ENCODE measurements around the gene VAPB.

The VAPB gene

DNA sequence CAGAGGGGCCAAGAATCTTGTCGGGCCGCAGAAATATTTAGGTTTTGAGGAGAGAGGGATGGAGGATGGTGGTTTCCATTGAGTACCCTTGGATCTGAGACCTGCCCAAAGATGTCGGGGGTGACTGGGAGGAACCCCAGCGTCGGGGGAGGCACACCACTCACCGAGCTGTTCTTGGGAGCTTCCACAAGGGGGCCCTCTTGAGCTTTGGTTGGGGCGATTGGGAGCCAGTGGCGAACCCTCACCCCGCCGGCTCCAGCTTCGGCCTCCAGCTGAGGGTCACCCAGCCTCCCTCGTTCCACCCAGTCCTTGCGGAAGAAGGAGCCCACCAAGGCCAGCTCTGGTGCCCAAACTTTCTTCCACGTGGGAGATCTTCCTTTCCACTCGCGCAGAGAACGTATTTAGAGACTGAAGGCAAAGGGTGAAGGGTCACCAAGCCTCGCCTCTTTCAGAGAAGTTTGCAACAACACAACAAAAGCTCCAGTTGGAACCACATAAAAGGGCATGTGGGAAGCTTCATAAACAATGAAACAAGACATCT lies 92.5 kb downstream of the VAPB start:
- TF ChIP-seq, protein P1, sequence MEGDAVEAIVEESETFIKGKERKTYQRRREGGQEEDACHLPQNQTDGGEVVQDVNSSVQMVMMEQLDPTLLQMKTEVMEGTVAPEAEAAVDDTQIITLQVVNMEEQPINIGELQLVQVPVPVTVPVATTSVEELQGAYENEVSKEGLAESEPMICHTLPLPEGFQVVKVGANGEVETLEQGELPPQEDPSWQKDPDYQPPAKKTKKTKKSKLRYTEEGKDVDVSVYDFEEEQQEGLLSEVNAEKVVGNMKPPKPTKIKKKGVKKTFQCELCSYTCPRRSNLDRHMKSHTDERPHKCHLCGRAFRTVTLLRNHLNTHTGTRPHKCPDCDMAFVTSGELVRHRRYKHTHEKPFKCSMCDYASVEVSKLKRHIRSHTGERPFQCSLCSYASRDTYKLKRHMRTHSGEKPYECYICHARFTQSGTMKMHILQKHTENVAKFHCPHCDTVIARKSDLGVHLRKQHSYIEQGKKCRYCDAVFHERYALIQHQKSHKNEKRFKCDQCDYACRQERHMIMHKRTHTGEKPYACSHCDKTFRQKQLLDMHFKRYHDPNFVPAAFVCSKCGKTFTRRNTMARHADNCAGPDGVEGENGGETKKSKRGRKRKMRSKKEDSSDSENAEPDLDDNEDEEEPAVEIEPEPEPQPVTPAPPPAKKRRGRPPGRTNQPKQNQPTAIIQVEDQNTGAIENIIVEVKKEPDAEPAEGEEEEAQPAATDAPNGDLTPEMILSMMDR (IDR thresholded peaks at IDR 0.05; ENCODE audit: low read depth, low read length), result peak; percentile 64
- no peak for DNase-seq (ENCODE audit: extremely low read depth, low read depth)

- DNase-seq (ENCODE audit: extremely low read depth, low read depth), result no peak
- TF ChIP-seq, protein P1 (IDR thresholded peaks at IDR 0.05; ENCODE audit: low read depth, low read length), result no peak
Observed at GRCh38 chr20:58482416-58482815, 93.4 kb downstream of the VAPB start.

GRCh38 chr20:58483051-58483450 lies 94.0 kb downstream of the VAPB start:
- no peak for DNase-seq (ENCODE audit: extremely low read depth, low read depth)
- TF ChIP-seq, protein P1 (IDR thresholded peaks at IDR 0.05; ENCODE audit: low read depth, low read length), result no peak

GRCh38 chr20:58483470-58483869 lies 94.4 kb downstream of the VAPB start:
- TF ChIP-seq, protein P1 (IDR thresholded peaks at IDR 0.05; ENCODE audit: low read depth, low read length), result no peak
- DNase-seq (ENCODE audit: extremely low read depth, low read depth), result no peak

DNA sequence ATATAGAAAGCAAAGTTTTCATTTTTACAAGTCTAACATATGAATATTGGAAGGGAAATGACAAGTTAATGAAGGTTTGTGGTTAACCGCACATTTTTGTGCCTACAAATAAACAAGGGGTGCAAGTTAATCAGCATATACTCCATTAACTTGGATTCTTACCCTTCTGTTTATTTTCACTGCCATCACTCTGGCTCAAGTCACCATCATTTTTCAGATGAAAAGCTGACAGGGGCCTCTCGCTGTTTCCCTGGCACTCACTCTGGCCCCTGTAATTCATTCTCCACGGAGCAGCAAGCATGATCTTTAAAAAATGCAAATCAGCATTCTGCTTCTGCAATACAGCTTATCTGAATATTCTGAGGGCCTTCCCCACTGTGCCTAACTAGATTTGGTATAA lies 96.4 kb downstream of the VAPB start:
- DNase-seq (ENCODE audit: extremely low read depth, low read depth), result no peak

GRCh38 chr20:58486207-58486606 lies 97.2 kb downstream of the VAPB start:
- TF ChIP-seq, protein P1 (IDR thresholded peaks at IDR 0.05; ENCODE audit: low read depth, low read length), result no peak
- DNase-seq (ENCODE audit: extremely low read depth, low read depth), result no peak

More for the DNA sequence above, 96.4 kb downstream of the VAPB start:
- TF ChIP-seq, protein P1 (IDR thresholded peaks at IDR 0.05; ENCODE audit: low read depth, low read length), result no peak

- TF ChIP-seq, protein P1 (IDR thresholded peaks at IDR 0.05; ENCODE audit: low read depth, low read length), result no peak
- no peak for DNase-seq (ENCODE audit: extremely low read depth, low read depth)
Observed at GRCh38 chr20:58492074-58492718, 103.2 kb downstream of the VAPB start.

Measured in AG09319 (cell line).